Measurements from ENCODE around the gene SLC2A8. TPM values are rescaled to one million over a fixed set of nuclear protein-coding genes. Genes with fewer than 3 reads are reported as not detected.

SLC2A8 gene
- total RNA-seq, 1 experiment from 2014 or later: 37.4 TPM

DNA sequence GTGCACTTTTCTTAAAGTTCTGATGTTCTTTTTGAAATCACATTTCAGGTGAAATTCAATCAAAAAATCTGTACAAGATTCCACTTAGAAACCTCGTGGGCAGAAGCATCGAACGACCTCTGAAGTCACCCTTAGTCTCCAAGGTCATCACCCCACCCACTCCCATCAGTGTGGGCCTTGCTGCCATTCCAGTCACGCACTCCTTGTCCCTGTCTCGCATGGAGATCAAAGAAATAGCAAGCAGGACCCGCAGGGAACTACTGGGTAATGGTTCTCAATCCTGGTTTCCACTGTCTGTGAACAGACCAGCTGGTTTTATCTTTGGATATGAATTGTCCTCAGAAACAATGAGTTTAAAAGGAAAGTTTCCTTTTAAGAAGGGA, 8.1 kb upstream of the SLC2A8 start (continued):
- TF ChIP-seq STAT6 (CRISPR knock-in tag; conservative IDR thresholded peaks at IDR 0.05; ENCODE audit: low read depth) (no peak), ZNF532 (CRISPR knock-in tag; IDR thresholded peaks at IDR 0.05; ENCODE audit: borderline replicate concordance) (no peak), SMAD4 (CRISPR knock-in tag; IDR thresholded peaks at IDR 0.05) (no peak), ZNF138 (CRISPR knock-in tag; conservative IDR thresholded peaks at IDR 0.05) (no peak), PRRX2 (CRISPR knock-in tag; IDR thresholded peaks at IDR 0.05) (no peak), ZSCAN18 (CRISPR knock-in tag; IDR thresholded peaks at IDR 0.05) (no peak), ZNF671 (CRISPR knock-in tag; IDR thresholded peaks at IDR 0.05) (no peak)
- TF ChIP-seq, protein P1, sequence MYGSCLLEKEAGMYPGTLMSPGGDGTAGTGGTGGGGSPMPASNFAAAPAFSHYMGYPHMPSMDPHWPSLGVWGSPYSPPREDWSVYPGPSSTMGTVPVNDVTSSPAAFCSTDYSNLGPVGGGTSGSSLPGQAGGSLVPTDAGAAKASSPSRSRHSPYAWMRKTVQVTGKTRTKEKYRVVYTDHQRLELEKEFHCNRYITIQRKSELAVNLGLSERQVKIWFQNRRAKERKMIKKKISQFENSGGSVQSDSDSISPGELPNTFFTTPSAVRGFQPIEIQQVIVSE (CRISPR knock-in tag; IDR thresholded peaks at IDR 0.05; ENCODE audit: borderline replicate concordance): no peak
- TF ChIP-seq, protein P2, sequence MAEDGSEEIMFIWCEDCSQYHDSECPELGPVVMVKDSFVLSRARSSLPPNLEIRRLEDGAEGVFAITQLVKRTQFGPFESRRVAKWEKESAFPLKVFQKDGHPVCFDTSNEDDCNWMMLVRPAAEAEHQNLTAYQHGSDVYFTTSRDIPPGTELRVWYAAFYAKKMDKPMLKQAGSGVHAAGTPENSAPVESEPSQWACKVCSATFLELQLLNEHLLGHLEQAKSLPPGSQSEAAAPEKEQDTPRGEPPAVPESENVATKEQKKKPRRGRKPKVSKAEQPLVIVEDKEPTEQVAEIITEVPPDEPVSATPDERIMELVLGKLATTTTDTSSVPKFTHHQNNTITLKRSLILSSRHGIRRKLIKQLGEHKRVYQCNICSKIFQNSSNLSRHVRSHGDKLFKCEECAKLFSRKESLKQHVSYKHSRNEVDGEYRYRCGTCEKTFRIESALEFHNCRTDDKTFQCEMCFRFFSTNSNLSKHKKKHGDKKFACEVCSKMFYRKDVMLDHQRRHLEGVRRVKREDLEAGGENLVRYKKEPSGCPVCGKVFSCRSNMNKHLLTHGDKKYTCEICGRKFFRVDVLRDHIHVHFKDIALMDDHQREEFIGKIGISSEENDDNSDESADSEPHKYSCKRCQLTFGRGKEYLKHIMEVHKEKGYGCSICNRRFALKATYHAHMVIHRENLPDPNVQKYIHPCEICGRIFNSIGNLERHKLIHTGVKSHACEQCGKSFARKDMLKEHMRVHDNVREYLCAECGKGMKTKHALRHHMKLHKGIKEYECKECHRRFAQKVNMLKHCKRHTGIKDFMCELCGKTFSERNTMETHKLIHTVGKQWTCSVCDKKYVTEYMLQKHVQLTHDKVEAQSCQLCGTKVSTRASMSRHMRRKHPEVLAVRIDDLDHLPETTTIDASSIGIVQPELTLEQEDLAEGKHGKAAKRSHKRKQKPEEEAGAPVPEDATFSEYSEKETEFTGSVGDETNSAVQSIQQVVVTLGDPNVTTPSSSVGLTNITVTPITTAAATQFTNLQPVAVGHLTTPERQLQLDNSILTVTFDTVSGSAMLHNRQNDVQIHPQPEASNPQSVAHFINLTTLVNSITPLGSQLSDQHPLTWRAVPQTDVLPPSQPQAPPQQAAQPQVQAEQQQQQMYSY (CRISPR knock-in tag; IDR thresholded peaks at IDR 0.05): no peak

DNA sequence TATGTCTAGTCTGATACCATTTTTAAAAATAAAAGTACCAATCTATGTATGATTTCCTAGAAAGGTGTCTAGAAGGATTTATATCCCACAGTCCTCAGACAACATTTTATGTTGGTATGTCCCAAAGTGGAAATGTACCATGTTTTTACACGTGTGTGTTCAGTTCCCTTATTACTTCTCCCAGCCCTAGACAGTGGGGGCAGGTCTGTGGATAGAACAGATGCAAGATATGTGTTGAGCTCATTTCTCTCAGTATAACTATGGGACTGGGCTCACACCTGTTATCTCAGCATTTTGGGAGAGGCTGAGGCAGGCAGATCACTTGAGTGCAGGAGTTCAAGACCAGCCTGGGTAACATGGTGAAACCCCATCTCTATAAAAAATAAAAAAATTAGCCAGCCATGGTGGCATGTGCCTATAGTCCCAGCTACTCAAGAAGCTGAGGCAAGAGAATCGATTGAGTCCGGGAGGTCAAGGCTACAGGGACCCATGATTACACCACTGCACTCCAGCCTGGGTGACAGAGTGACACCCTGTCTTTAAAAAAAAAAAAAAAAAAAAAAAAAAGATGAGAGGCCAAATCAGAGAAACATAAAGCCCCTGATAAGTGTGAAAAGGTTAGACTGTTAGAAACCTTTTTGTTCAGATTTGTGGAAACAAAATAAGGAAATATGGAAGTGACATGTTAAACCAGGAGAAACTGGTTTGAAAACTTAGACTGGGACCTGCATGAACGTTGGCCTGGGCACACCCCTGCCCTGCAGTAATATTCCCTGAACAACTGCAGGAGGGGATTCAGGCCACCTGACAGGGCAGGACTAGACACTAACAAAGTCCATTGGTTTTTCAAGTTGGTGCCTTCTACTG, 7.4 kb upstream of the SLC2A8 start:
- H3K27me3 Mint-ChIP-seq (ENCODE audit: low read depth): 0 out of 2 replicates have a peak, but pooled peaks cover 1% of the 10 kb centered on the region
- no peak for DNase-seq (ENCODE audit: low spot score)
- POLR2A ChIA-PET: no interaction called here
- H3K4me3 Mint-ChIP-seq: no peak overlapping the region
- peaks cover 8% of the 10 kb centered on the region for H3K4me1 Mint-ChIP-seq
- no peak overlapping the region for H3K27ac Mint-ChIP-seq
- CTCF ChIA-PET: interaction anchor here (0.8 to 1.1 kb wide), 2 partner anchors 29 to 78 kb away, joined by 3 read pairs; no protein-coding TSS in a partner anchor
- no peak for ATAC-seq
- no peaks in the 10 kb centered on the region for H3K9me3 Mint-ChIP-seq
- no peaks in the 10 kb centered on the region for H3K36me3 Mint-ChIP-seq
- TF ChIP-seq NFATC4 (CRISPR knock-in tag; IDR thresholded peaks at IDR 0.05) (no peak), ZBTB21 (CRISPR knock-in tag; IDR thresholded peaks at IDR 0.05; ENCODE audit: borderline replicate concordance) (no peak), TEAD1 (CRISPR knock-in tag; IDR thresholded peaks at IDR 0.05) (no peak), NFE2L1 (CRISPR knock-in tag; IDR thresholded peaks at IDR 0.05) (no peak), GABPB1 (CRISPR knock-in tag; IDR thresholded peaks at IDR 0.05) (0 out of 2 replicates have a peak, but pooled peaks have one; percentile 37), CREM (CRISPR knock-in tag; IDR thresholded peaks at IDR 0.05) (no peak), MYBL2 (CRISPR knock-in tag; IDR thresholded peaks at IDR 0.05) (no peak)
- TF ChIP-seq, protein P3, sequence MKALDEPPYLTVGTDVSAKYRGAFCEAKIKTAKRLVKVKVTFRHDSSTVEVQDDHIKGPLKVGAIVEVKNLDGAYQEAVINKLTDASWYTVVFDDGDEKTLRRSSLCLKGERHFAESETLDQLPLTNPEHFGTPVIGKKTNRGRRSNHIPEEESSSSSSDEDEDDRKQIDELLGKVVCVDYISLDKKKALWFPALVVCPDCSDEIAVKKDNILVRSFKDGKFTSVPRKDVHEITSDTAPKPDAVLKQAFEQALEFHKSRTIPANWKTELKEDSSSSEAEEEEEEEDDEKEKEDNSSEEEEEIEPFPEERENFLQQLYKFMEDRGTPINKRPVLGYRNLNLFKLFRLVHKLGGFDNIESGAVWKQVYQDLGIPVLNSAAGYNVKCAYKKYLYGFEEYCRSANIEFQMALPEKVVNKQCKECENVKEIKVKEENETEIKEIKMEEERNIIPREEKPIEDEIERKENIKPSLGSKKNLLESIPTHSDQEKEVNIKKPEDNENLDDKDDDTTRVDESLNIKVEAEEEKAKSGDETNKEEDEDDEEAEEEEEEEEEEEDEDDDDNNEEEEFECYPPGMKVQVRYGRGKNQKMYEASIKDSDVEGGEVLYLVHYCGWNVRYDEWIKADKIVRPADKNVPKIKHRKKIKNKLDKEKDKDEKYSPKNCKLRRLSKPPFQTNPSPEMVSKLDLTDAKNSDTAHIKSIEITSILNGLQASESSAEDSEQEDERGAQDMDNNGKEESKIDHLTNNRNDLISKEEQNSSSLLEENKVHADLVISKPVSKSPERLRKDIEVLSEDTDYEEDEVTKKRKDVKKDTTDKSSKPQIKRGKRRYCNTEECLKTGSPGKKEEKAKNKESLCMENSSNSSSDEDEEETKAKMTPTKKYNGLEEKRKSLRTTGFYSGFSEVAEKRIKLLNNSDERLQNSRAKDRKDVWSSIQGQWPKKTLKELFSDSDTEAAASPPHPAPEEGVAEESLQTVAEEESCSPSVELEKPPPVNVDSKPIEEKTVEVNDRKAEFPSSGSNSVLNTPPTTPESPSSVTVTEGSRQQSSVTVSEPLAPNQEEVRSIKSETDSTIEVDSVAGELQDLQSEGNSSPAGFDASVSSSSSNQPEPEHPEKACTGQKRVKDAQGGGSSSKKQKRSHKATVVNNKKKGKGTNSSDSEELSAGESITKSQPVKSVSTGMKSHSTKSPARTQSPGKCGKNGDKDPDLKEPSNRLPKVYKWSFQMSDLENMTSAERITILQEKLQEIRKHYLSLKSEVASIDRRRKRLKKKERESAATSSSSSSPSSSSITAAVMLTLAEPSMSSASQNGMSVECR (CRISPR knock-in tag; IDR thresholded peaks at IDR 0.05; ENCODE audit: borderline replicate concordance): no peak

Measured in WTC11 (cell line).